GM10248 (cell line): ENCODE measurements around the gene NHEJ1.
A peak's percentile ranks its signal among the peaks of the same experiment; 100 is the strongest.

Experiments
- CTCF ChIA-PET: fragments of 300-600 bp; sonication (Branson Sonifier 250); formaldehyde crosslinking; extraction: SDS; loops from one replicate; lab custom pipeline; 2021; ENCODE audit warnings: antibody characterized with exemption; lab: Yijun Ruan, JAX
- POLR2A ChIA-PET: fragments of 350-650 bp; sonication (Branson Sonifier 250); formaldehyde crosslinking; extraction: SDS; loops from one replicate; lab custom pipeline; 2020; ENCODE audit warnings: antibody characterized with exemption; lab: Yijun Ruan, JAX
- DNase-seq: peaks from one replicate; pipeline ENCODE4 v3.0.0; 2012; ENCODE audit errors: extremely low spot score
- TF ChIP-seq, protein P1 (sequence below): IDR thresholded peaks from 2 replicates; pipeline ENCODE4 v1.5.1; 2012; ENCODE audit warnings: mild to moderate bottlenecking, low read depth; ENCODE audit errors: extremely low read depth, missing control alignments, control extremely low read depth

The NHEJ1 gene

GRCh38 chr2:219160186-219161017 lies at the start of gene NHEJ1:
TSS of gene NHEJ1 (minus strand) at chr2:219160815. CDS start at chr2:219158362, 2,453 bp downstream.
- TF ChIP-seq, protein P1, sequence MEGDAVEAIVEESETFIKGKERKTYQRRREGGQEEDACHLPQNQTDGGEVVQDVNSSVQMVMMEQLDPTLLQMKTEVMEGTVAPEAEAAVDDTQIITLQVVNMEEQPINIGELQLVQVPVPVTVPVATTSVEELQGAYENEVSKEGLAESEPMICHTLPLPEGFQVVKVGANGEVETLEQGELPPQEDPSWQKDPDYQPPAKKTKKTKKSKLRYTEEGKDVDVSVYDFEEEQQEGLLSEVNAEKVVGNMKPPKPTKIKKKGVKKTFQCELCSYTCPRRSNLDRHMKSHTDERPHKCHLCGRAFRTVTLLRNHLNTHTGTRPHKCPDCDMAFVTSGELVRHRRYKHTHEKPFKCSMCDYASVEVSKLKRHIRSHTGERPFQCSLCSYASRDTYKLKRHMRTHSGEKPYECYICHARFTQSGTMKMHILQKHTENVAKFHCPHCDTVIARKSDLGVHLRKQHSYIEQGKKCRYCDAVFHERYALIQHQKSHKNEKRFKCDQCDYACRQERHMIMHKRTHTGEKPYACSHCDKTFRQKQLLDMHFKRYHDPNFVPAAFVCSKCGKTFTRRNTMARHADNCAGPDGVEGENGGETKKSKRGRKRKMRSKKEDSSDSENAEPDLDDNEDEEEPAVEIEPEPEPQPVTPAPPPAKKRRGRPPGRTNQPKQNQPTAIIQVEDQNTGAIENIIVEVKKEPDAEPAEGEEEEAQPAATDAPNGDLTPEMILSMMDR: peak; percentile 94
- CTCF ChIA-PET: interaction anchor here (0.7 to 17.8 kb wide), 32 partner anchors 11 to 229 kb away, joined by 3 to 260 read pairs (median 6); partner anchors contain the start of genes CNPPD1, DNAJB2, DNPEP and ZFAND2B
- POLR2A ChIA-PET: no interaction called here
- peak; percentile 97 for DNase-seq

DNA sequence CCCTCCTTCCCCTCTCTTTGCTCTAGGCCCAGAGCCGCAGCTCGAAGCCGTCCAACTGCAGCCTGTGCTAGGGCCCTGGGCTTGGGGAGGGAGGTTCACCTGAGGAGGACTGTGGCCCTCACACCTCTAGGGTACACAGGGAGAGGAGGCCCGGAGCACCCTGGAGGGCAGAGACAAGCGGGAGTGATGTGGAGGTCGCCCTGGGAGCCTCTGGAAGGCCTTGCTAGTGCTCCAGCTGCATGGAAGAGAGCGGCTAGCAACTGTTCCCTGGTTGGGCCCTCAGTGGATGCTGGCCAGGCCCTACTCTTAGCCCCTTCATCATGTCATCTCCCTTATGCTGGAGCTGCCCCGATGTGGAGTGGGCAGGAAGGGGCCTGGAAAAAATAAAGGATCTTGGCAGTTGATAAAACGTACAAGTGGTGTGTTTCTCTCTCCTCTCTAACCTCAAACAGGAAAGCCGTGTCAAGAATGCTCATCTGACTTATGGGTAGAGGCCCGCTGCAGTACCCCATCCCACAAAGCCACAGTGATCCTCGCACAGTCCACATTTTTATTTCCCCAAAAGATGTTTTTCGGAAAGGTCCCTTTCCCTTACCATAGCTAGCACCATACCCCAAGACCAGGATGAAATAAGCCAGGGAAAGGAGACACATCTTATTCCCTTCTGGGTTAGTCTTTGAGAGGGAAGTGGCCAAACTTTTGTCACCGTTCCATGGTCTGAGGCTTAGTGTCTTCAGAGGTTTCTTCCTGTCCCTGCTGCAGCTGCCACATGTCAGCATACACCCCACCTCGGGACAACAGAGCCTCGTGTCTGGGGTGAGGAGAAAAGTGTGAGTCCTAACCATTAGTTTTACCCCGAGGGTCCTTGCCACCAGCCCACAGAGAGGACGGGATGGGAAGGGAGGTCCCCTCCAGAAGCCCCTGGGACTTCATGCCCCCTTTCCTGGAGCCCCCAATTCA lies 48.9 kb upstream of the NHEJ1 start:
- ChIA-PET POLR2A (interaction anchor here (0.7 kb wide), 1 partner anchor 8 kb away, joined by 3 read pairs; no protein-coding TSS in a partner anchor), CTCF (interaction anchor here (1.2 to 1.9 kb wide), 2 partner anchors 27 to 86 kb away, joined by 3 to 10 read pairs; no protein-coding TSS in a partner anchor)
- TF ChIP-seq, protein P1: no peak
- no peak for DNase-seq

GRCh38 chr2:219207884-219208740 lies 47.5 kb upstream of the NHEJ1 start:
- ChIA-PET POLR2A (interaction anchor here (1.0 to 3.1 kb wide), 2 partner anchors 8 to 46 kb away, joined by 3 to 16 read pairs; partner anchors contain the start of genes TUBA4A and TUBA4B), CTCF (interaction anchor here (1.2 to 1.9 kb wide), 3 partner anchors 48 to 150 kb away, joined by 4 to 10 read pairs (median 6); partner anchors contain the start of gene NHEJ1)
- TF ChIP-seq, protein P1: no peak
- no peak for DNase-seq

- ChIA-PET CTCF (interaction anchor here (1.2 to 2.4 kb wide), 6 partner anchors 13 to 149 kb away, joined by 4 to 10 read pairs (median 6); partner anchors contain the start of gene NHEJ1), POLR2A (interaction anchor here (1.0 to 3.1 kb wide), 3 partner anchors 9 to 47 kb away, joined by 3 to 16 read pairs (median 12); partner anchors contain the start of genes CNPPD1, TUBA4A and TUBA4B)
- DNase-seq: no peak
- TF ChIP-seq, protein P1: no peak
Measured at GRCh38 chr2:219207134-219207883, 46.7 kb upstream of the NHEJ1 start.

DNA sequence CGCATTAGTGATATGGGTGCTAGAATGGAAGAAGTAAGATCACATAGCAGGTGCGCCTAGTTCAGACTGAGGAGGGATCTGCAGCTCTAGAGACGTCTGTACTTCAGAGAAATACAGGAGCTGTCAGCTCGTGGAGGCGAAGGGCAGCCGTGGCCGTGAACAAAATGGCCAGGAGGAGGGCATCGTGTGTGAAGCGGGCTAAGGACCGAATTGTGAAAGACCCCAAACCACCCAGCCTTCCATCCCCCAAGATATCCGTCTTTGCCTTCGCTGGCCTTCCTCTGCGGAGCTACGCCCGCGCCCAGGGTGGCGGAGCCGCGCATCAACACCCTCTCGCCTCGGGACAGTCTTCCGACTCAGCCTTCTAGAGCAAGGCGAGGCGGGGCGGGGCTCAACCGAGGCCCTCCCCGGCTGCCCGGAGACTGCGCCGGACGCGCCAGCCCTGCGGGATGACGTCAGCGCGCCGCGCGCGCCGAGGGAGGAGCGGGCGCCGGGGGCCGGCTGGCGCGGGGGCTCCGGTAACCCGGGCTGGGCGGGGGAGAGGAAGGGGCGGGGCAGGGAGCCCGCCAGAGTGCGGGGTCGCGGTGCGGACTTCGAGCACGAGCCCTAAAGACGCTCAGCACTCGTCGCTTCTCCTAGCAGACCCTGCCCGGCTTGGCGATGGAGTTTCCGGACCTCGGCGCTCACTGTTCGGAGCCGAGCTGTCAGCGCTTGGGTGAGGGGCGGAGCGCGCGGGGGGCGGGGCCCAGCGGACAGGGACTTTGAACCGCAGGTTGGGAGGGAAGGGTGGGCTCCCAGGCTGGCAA lies 45.9 kb upstream of the NHEJ1 start, which contains the start of gene ZFAND2B:
TSS of gene ZFAND2B (plus strand) at position 455 of the 806 bp plus-strand sequence. CDS start at position 661, 206 bp downstream.
- ChIA-PET CTCF (interaction anchor here (0.7 to 2.4 kb wide), 18 partner anchors 10 to 227 kb away, joined by 3 to 8 read pairs (median 4); partner anchors contain the start of gene NHEJ1), POLR2A (interaction anchor here (1.0 to 3.1 kb wide), 5 partner anchors 10 to 47 kb away, joined by 3 to 16 read pairs (median 4); partner anchors contain the start of genes ANKZF1, ATG9A, CNPPD1 and TUBA4A)
- DNase-seq: peak; percentile 99

More for the DNA sequence above, 45.9 kb upstream of the NHEJ1 start, which contains the start of gene ZFAND2B:
- TF ChIP-seq, protein P1: no peak
